ENCODE data around the gene ASB3.

DNA sequence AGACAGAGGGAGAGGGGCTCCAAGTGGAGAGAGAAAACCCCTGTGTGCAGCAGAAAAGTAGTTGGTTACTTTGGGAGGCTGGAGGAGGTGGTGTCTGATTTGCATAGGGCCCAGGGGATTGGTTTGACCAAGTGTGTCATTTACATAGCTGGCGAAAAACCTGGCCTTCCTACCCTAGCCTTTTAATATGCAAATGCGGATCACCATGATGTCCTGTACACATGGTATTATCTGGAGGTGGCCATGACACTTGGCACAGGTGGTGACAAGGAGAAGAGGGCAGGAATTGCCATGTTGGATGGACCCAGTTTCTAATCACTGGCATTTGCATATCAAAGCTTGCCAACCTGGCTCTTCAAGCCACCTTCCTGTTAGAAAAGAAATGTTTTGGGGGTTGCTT, 140.0 kb downstream of the ASB3 start:
- no peak for TF ChIP-seq CTCF (conservative IDR thresholded peaks at IDR 0.05; ENCODE audit: low read depth, low read length)
- TF ChIP-seq EZH2 (IDR thresholded peaks at IDR 0.05; ENCODE audit: low read length, unreplicated experiment): no peak

Data from PC-3 (cell line).